ENCODE results near the gene CDH15.

DNA sequence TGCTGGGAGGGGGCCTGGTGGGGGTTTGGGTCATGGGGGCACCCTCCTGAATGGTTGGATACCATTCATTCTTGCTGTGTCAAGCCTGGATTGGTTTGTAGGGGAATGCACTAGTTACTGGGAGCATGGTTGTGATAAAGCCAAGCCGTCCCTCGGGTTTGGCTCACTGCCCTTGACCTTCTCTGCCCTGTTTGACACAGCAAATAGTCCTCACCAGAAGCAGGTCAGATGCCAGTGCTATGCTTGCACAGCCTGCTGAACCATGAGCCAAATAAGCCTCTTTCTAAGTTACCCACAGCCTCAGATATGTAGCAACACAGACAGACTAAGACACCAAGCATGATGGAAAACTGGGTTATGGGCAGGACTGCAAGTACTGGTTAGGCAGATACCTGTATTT, 60.6 kb downstream of the CDH15 start:
- TF ChIP-seq, protein P1, sequence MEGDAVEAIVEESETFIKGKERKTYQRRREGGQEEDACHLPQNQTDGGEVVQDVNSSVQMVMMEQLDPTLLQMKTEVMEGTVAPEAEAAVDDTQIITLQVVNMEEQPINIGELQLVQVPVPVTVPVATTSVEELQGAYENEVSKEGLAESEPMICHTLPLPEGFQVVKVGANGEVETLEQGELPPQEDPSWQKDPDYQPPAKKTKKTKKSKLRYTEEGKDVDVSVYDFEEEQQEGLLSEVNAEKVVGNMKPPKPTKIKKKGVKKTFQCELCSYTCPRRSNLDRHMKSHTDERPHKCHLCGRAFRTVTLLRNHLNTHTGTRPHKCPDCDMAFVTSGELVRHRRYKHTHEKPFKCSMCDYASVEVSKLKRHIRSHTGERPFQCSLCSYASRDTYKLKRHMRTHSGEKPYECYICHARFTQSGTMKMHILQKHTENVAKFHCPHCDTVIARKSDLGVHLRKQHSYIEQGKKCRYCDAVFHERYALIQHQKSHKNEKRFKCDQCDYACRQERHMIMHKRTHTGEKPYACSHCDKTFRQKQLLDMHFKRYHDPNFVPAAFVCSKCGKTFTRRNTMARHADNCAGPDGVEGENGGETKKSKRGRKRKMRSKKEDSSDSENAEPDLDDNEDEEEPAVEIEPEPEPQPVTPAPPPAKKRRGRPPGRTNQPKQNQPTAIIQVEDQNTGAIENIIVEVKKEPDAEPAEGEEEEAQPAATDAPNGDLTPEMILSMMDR (IDR thresholded peaks at IDR 0.05; ENCODE audit: low read depth, low read length, poor library complexity, severe bottlenecking) = no peak
- TF ChIP-seq EZH2phosphoT487 (IDR thresholded peaks at IDR 0.05; ENCODE audit: borderline replicate concordance, low read length) = no peak
